Adrenal gland (tissue), 5 donors: Measurements from ENCODE around the gene PPP1R12C.

Experiments used
- CTCF ChIP-seq, 6 experiments: fragments of 450-650 bp in 4 of 6; fragments of 200-600 bp in 2 of 6; sonication (generic) in 1 of 6; IDR thresholded peaks; 1 replicate in 5 of 6; 2 replicates in 1 of 6; pipeline versions ENCODE4 v1.5.1 to v1.8.0; 2016 to 2021; ENCODE audit warnings: antibody characterized with exemption in 6 of 6, mild to moderate bottlenecking in 2 of 6, moderate library complexity in 1 of 6
- POLR2A ChIP-seq, 2 donors: fragments of 450-650 bp; IDR thresholded peaks; one replicate each; pipeline ENCODE4 v1.6.1; 2017; ENCODE audit warnings: antibody characterized with exemption in 2 of 2, mild to moderate bottlenecking in 2 of 2, moderate library complexity in 1 of 2
- donor health status: DM: no; HTN: no; CAD: no.

- no peak for TF ChIP-seq POLR2A (IDR thresholded peaks at IDR 0.05)
- no peak for TF ChIP-seq CTCF (IDR thresholded peaks at IDR 0.05)
Observed at GRCh38 chr19:55112246-55112776, 5.1 kb downstream of the PPP1R12C start.
